Stomach (tissue), 4 donors: ENCODE data around the gene MAGIX.

Source experiments
- EP300 ChIP-seq: sonication (generic); formaldehyde crosslinking; IDR thresholded peaks from one replicate; pipeline ENCODE4 v1.6.1; 2017; ENCODE audit warnings: antibody characterized with exemption
- POLR2AphosphoS5 ChIP-seq, 3 donors: sonication (generic); formaldehyde crosslinking; IDR thresholded peaks; one replicate each; pipeline ENCODE4 v1.6.1; 2016; ENCODE audit warnings: antibody characterized with exemption in 3 of 3
- TF ChIP-seq, protein P1 (sequence below), 7 experiments: fragments of 450-650 bp in 4 of 7; fragments of 200-600 bp in 3 of 7; sonication (generic) in 3 of 7; IDR thresholded peaks; one replicate each; pipeline ENCODE4 v1.5.1; 2016 to 2019; ENCODE audit warnings: antibody characterized with exemption in 7 of 7, control low read depth in 2 of 7, mild to moderate bottlenecking in 1 of 7

DNA sequence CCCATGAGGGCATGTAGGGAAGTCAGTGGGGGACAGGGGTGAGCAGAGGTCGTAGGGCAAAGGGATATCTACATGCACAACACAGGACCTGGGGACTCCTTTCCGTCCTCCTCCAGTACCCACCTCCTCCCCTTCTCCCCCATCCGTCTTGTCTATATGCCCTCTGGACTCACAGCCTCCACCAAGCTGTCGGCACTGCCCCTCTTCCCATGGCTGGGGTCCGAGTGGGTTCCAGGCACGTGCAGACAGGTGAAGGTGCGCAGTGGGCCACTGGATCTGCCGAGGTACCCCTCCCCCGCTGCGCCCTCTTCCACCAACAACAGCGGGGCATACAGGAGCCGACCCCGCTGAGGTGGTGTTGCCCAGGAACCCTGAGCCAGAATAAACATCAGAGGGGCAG is 42.9 kb downstream of the MAGIX start:
- TF ChIP-seq EP300 = no peak
- TF ChIP-seq, protein P1, sequence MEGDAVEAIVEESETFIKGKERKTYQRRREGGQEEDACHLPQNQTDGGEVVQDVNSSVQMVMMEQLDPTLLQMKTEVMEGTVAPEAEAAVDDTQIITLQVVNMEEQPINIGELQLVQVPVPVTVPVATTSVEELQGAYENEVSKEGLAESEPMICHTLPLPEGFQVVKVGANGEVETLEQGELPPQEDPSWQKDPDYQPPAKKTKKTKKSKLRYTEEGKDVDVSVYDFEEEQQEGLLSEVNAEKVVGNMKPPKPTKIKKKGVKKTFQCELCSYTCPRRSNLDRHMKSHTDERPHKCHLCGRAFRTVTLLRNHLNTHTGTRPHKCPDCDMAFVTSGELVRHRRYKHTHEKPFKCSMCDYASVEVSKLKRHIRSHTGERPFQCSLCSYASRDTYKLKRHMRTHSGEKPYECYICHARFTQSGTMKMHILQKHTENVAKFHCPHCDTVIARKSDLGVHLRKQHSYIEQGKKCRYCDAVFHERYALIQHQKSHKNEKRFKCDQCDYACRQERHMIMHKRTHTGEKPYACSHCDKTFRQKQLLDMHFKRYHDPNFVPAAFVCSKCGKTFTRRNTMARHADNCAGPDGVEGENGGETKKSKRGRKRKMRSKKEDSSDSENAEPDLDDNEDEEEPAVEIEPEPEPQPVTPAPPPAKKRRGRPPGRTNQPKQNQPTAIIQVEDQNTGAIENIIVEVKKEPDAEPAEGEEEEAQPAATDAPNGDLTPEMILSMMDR (IDR thresholded peaks at IDR 0.05) = no peak
- no peak for TF ChIP-seq POLR2AphosphoS5 (IDR thresholded peaks at IDR 0.05)
